Neuronal stem cell (in vitro differentiated cells): Measurements from ENCODE around the gene RDH8.

ENCODE experiments used
- DNase-seq: peaks from one replicate; pipeline ENCODE4 v3.0.0-alpha.2; 2013; ENCODE audit warnings: low spot score
- H2AFZ ChIP-seq: one replicate; pipeline ENCODE4 v1.6.1; 2013; ENCODE audit warnings: mild to moderate bottlenecking, low read length, inconsistent platforms
- H2AK5ac ChIP-seq: 2 replicates; pipeline ENCODE4 v1.6.1; 2013; ENCODE audit warnings: low read depth, mild to moderate bottlenecking, inconsistent platforms, low read length, moderate library complexity, mixed read lengths
- H2BK120ac ChIP-seq: 2 replicates; pipeline ENCODE4 v1.6.1; 2013; ENCODE audit warnings: low read depth, mild to moderate bottlenecking, inconsistent platforms, low read length, moderate library complexity, mixed read lengths
- H2BK12ac ChIP-seq: one replicate; pipeline ENCODE4 v1.6.1; 2013; ENCODE audit warnings: low read length, inconsistent platforms
- H2BK15ac ChIP-seq: 2 replicates; pipeline ENCODE4 v1.6.1; 2013; ENCODE audit warnings: mild to moderate bottlenecking, low read length, inconsistent platforms, mixed read lengths
- H2BK5ac ChIP-seq: one replicate; pipeline ENCODE4 v1.6.1; 2013; ENCODE audit warnings: inconsistent platforms, mild to moderate bottlenecking, low read length, moderate library complexity
- H3K14ac ChIP-seq: one replicate; pipeline ENCODE4 v1.6.1; 2013; ENCODE audit warnings: low read length, inconsistent platforms
- H3K18ac ChIP-seq: 2 replicates; pipeline ENCODE4 v1.6.1; 2013; ENCODE audit warnings: low read length, inconsistent platforms
- H3K23ac ChIP-seq: 2 replicates; pipeline ENCODE4 v1.6.1; 2013; ENCODE audit warnings: low read depth, mild to moderate bottlenecking, mixed read lengths, low read length, inconsistent platforms; ENCODE audit not compliant: poor library complexity
- H3K27ac ChIP-seq: replicated peaks from 3 replicates; pipeline ENCODE4 v1.5.1; 2013; ENCODE audit warnings: low read length, inconsistent platforms
- H3K27me3 ChIP-seq, 3 experiments: 2 replicates each; pipeline ENCODE4 v1.6.1; 2013; ENCODE audit warnings: low read length in 3 of 3, mild to moderate bottlenecking in 2 of 3, inconsistent platforms in 1 of 3, low read depth in 1 of 3, mixed read lengths in 1 of 3, moderate library complexity in 1 of 3; ENCODE audit not compliant: control insufficient read depth in 3 of 3, insufficient read depth in 3 of 3
- H3K36me3 ChIP-seq, 2 donors: replicated peaks in 1 of 2; 2 replicates each; pipeline ENCODE4 v1.6.1; 2013; ENCODE audit warnings: low read length in 2 of 2; ENCODE audit not compliant: control insufficient read depth in 2 of 2, insufficient read depth in 2 of 2
- H3K4ac ChIP-seq: 2 replicates; pipeline ENCODE4 v1.6.1; 2013; ENCODE audit warnings: inconsistent platforms, mild to moderate bottlenecking, low read length, moderate library complexity
- H3K4me1 ChIP-seq, 2 donors: 1 replicate in 1 of 2; 2 replicates in 1 of 2; pipeline ENCODE4 v1.6.1; 2013; ENCODE audit warnings: low read length in 2 of 2, low read depth in 1 of 2; ENCODE audit not compliant: control insufficient read depth in 2 of 2, insufficient read depth in 1 of 2
- H3K4me2 ChIP-seq: one replicate; pipeline ENCODE4 v1.6.1; 2013; ENCODE audit warnings: mild to moderate bottlenecking, low read length, inconsistent platforms; ENCODE audit not compliant: insufficient read depth, poor library complexity, severe bottlenecking
- H3K4me3 ChIP-seq, 2 donors: 2 replicates each; pipeline ENCODE4 v1.5.1; 2013; ENCODE audit warnings: low read length in 2 of 2, mild to moderate bottlenecking in 2 of 2, inconsistent platforms in 1 of 2, moderate library complexity in 1 of 2
- H3K79me1 ChIP-seq: one replicate; pipeline ENCODE4 v1.6.1; 2013; ENCODE audit warnings: low read depth, mild to moderate bottlenecking, inconsistent platforms, low read length, moderate library complexity
- H3K9ac ChIP-seq: one replicate; pipeline ENCODE4 v1.6.1; 2013; ENCODE audit warnings: mild to moderate bottlenecking, low read depth, low read length, inconsistent platforms; ENCODE audit not compliant: poor library complexity
- H3K9me3 ChIP-seq, 2 donors: replicated peaks in 1 of 2; 2 replicates each; pipeline versions ENCODE3 to v1.6.1; 2013; ENCODE audit warnings: low read length in 2 of 2, mild to moderate bottlenecking in 2 of 2, inconsistent platforms in 1 of 2, low read depth in 1 of 2, mixed read lengths in 1 of 2, moderate library complexity in 1 of 2; ENCODE audit not compliant: control insufficient read depth in 2 of 2, insufficient read depth in 1 of 2
- H4K8ac ChIP-seq: one replicate; pipeline ENCODE4 v1.6.1; 2013; ENCODE audit warnings: low read depth, mild to moderate bottlenecking, inconsistent platforms, low read length, moderate library complexity
- H4K91ac ChIP-seq: one replicate; pipeline ENCODE4 v1.6.1; 2013; ENCODE audit warnings: low read length, low read depth, mild to moderate bottlenecking, inconsistent platforms; ENCODE audit not compliant: poor library complexity
- WGBS, 2 donors: extraction: QIAGEN DNeasy Blood & Tissue Kit; methylation state at CpG; one replicate each; pipeline ENCODE4 v1.1.7; 2013; ENCODE audit warnings: missing lambda C conversion rate in 2 of 2, mixed read lengths in 1 of 2; ENCODE audit not compliant: insufficient read length in 2 of 2, insufficient replicate concordance in 1 of 2; ENCODE audit errors: extremely low coverage in 2 of 2; 5-methylcytosine and 5-hydroxymethylcytosine counted together

RDH8 gene

DNA sequence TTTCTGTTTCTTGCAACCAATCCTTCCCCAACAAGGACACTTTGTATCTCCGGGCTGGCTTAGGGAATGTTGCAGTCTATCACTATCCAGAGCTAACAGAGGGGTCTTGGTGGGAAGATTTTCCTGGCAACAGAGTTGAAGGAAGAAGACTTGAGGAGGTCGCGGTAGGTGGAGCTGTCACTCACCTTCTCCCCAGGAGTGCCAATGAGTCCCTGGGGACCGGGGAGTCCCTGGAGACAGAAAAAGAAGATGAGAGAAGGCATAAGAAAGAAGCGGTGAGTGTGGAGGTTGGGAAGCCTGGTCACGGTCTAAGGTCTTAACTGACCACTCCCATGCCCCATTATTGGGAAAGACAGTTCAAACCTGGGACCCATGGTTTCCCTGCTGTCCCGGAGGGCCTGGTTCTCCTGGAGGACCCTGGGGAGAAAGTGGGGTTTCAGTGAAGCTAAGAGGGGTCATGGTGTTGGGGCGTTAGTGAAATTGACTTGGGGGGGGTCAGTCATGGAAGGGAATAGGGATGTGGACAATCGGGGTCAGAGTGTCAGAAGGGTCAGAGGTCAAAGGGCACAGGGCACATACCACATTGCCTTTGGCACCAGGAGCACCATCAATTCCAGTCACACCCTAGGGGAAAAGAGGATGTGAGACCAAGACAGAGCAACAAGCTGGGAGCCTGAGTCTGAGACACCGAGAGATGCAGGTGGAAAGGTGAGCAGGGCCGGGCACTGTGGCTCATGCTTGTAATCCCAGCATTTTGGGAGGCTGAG lies 21.7 kb upstream of the RDH8 start:
- Histone ChIP-seq H3K27me3 (peaks cover 0 to 11% (median 0%) of the 10 kb centered on the region in 3 experiments), H2BK5ac (no peak overlapping the region), H3K79me1 (peaks cover 1% of the 10 kb centered on the region), H2BK12ac (no peak overlapping the region), H3K4me3 (no peak overlapping the region), H3K27ac (no peak overlapping the region), H3K4ac (no peak overlapping the region), H3K23ac (no peak overlapping the region), H3K4me2 (no peak overlapping the region), H3K18ac (no peak overlapping the region), H2BK15ac (no peak overlapping the region), H2AK5ac (no peak overlapping the region), H2BK120ac (no peak overlapping the region), H2AFZ (no peak overlapping the region), H4K91ac (no peak overlapping the region), H4K8ac (no peak overlapping the region), H3K14ac (no peak overlapping the region), H3K9me3 (no peaks in the 10 kb centered on the region), H3K9ac (no peak overlapping the region), H3K36me3 (no peaks in the 10 kb centered on the region), H3K4me1 (peaks cover 5 to 6% of the 10 kb centered on the region in 2 donors)
- WGBS, 2 donors = no CpG with 5 or more reads among the region's 11 CpGs
- no peak for DNase-seq

DNA sequence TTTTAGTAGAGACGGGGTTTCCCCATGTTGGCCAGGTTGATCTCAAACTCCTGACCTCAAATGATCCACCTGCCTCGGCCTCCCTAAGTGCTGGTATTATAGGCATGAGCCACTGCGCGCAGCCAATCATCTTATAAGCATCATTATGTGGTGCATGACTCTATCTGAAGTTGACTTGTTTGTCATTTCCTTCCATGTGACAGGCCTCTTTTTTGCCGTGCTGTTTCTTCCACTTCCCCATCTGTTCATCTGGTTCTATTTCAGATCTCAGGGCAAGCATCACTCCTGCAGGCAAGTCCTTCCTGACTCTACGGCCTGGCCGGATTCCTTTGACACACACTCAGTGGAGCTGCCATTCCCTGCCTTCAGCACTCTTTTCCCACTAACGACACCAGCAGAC lies 18.2 kb upstream of the RDH8 start:
- no peak overlapping the region for H2BK120ac ChIP-seq
- H3K4ac ChIP-seq = no peak overlapping the region
- no peak overlapping the region for H2AFZ ChIP-seq
- no peak overlapping the region for H3K18ac ChIP-seq
- no peak overlapping the region for H3K27ac ChIP-seq
- no CpG with 5 or more reads among the region's 8 CpGs for WGBS, 2 donors
- H3K4me3 ChIP-seq = no peak overlapping the region
- peaks cover 1% of the 10 kb centered on the region for H3K79me1 ChIP-seq
- H3K14ac ChIP-seq = no peak overlapping the region
- no peak overlapping the region for H4K8ac ChIP-seq
- no peak overlapping the region for H2BK15ac ChIP-seq
- no peak overlapping the region for H2BK5ac ChIP-seq
- no peak overlapping the region for H3K23ac ChIP-seq
- H3K27me3 ChIP-seq = peaks cover 0 to 22% (median 0%) of the 10 kb centered on the region in 3 experiments
- no peak for DNase-seq
- H3K4me2 ChIP-seq = no peak overlapping the region
- H3K36me3 ChIP-seq = no peaks in the 10 kb centered on the region
- H2BK12ac ChIP-seq = no peak overlapping the region
- no peaks in the 10 kb centered on the region for H3K9me3 ChIP-seq
- H4K91ac ChIP-seq = no peak overlapping the region
- no peak overlapping the region for H2AK5ac ChIP-seq
- no peak overlapping the region for H3K9ac ChIP-seq
- H3K4me1 ChIP-seq = no peaks in the 10 kb centered on the region

DNA sequence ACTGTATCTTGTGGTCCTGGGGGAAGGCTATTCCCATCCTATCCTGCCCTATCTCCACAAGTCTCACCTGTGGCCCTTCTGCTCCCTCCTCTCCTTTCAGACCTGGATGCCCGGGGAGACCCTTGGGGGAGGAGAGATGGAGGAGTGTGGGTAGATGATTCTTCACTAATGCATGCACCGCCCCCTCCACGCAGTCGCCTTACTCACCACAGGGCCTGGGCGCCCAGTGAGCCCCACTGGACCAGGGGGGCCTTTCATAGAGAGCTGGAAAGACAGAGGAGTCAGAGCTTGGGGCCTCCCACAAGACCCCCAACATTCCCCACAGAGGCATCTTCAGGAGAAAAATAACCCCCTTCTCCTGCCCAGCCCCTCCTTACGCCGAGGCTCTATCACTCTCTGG lies 17.3 kb upstream of the RDH8 start:
- Histone ChIP-seq H3K27me3 (peaks cover 0 to 22% (median 0%) of the 10 kb centered on the region in 3 experiments), H2BK5ac (no peak overlapping the region), H3K18ac (no peak overlapping the region), H2AFZ (no peak overlapping the region), H3K9ac (no peak overlapping the region), H3K4me1 (no peaks in the 10 kb centered on the region), H4K8ac (no peak overlapping the region), H2BK12ac (no peak overlapping the region), H4K91ac (no peak overlapping the region), H3K9me3 (no peaks in the 10 kb centered on the region), H3K4me3 (no peak overlapping the region), H3K14ac (no peak overlapping the region), H2BK120ac (no peak overlapping the region), H3K27ac (no peak overlapping the region), H3K4me2 (no peak overlapping the region), H3K79me1 (peaks cover 1% of the 10 kb centered on the region), H3K36me3 (no peaks in the 10 kb centered on the region), H3K23ac (no peak overlapping the region), H3K4ac (no peak overlapping the region), H2BK15ac (no peak overlapping the region), H2AK5ac (no peak overlapping the region)
- WGBS, 2 donors = no CpG with 5 or more reads among the region's 7 CpGs
- no peak for DNase-seq

DNA sequence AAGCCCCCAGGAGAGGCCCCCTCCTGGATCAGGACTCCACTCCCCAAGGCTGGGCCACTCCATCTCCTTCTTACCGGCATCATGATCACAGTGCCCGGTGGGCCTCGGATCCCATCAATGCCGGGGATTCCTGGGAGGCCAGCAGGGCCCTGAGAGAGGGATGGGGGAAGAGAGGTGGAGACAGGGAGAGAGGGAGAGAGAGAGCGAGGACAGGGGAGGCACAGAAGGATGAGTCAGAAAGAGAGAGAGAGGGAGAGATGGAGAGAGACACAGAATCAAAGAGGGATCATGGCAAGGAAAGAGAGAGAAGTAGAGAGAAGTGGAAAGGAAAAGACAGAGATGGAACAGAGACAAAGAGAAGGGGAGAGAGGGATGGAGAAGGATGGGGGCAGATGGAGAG lies 16.7 kb upstream of the RDH8 start:
- Histone ChIP-seq H3K14ac (no peak overlapping the region), H3K9ac (no peak overlapping the region), H4K91ac (no peak overlapping the region), H2BK5ac (no peak overlapping the region), H3K36me3 (no peaks in the 10 kb centered on the region), H2AFZ (no peak overlapping the region), H2BK120ac (no peak overlapping the region), H4K8ac (no peak overlapping the region), H3K27ac (no peak overlapping the region), H3K4ac (no peak overlapping the region), H3K27me3 (peaks cover 0 to 24% (median 0%) of the 10 kb centered on the region in 3 experiments), H3K79me1 (peaks cover 1% of the 10 kb centered on the region), H3K4me2 (no peak overlapping the region), H2AK5ac (no peak overlapping the region), H3K4me1 (no peaks in the 10 kb centered on the region), H3K4me3 (no peak overlapping the region), H2BK12ac (no peak overlapping the region), H2BK15ac (no peak overlapping the region), H3K18ac (no peak overlapping the region), H3K23ac (no peak overlapping the region), H3K9me3 (no peaks in the 10 kb centered on the region)
- DNase-seq = no peak
- no CpG with 5 or more reads among the region's 5 CpGs for WGBS, 2 donors
